HepG2 (cell line): ENCODE measurements around the gene NMNAT3. TPM values are rescaled to one million over a fixed set of nuclear protein-coding genes. Genes with fewer than 3 reads are reported as not detected.

Experiments
- ARNT ChIP-seq: fragments of 450-650 bp; IDR thresholded peaks from 2 replicates; pipeline ENCODE4 v1.6.1; 2017
- E2F2 ChIP-seq: sonication (generic); formaldehyde crosslinking; IDR thresholded peaks from 2 replicates; pipeline ENCODE4 v1.4.0; 2020; ENCODE audit warnings: missing genetic modification reagents, borderline replicate concordance
- GATAD1 ChIP-seq: IDR thresholded peaks from 2 replicates; pipeline ENCODE4 v1.6.1; 2016; ENCODE audit warnings: missing genetic modification reagents, missing compliant biosample characterization
- IKZF5 ChIP-seq: IDR thresholded peaks from 2 replicates; pipeline ENCODE4 v1.6.1; 2018; ENCODE audit warnings: missing genetic modification reagents, mild to moderate bottlenecking, missing compliant biosample characterization
- MAF1 ChIP-seq: sonication (generic); formaldehyde crosslinking; IDR thresholded peaks from 2 replicates; pipeline ENCODE4 v1.5.0; 2020; ENCODE audit warnings: missing genetic modification reagents, borderline replicate concordance
- NFATC3 ChIP-seq: sonication (generic); formaldehyde crosslinking; IDR thresholded peaks from 2 replicates; pipeline ENCODE4 v1.5.1; 2020; ENCODE audit warnings: mild to moderate bottlenecking, missing genetic modification reagents
- NFKB2 ChIP-seq: sonication (generic); formaldehyde crosslinking; IDR thresholded peaks from 2 replicates; pipeline ENCODE4 v1.4.0; 2020; ENCODE audit warnings: missing genetic modification reagents, borderline replicate concordance
- RAD51 ChIP-seq: fragments of 450-650 bp; IDR thresholded peaks from 2 replicates; pipeline ENCODE4 v1.6.1; 2016; ENCODE audit warnings: borderline replicate concordance
- SALL1 ChIP-seq: sonication (generic); formaldehyde crosslinking; IDR thresholded peaks from 2 replicates; pipeline ENCODE4 v1.8.0; 2022; ENCODE audit warnings: mild to moderate bottlenecking, missing genetic modification reagents
- SNAPC4 ChIP-seq: sonication (generic); formaldehyde crosslinking; IDR thresholded peaks from 2 replicates; pipeline ENCODE4 v1.4.0; 2020; ENCODE audit warnings: mild to moderate bottlenecking, missing genetic modification reagents
- TOPORS ChIP-seq: sonication (generic); formaldehyde crosslinking; IDR thresholded peaks from 2 replicates; pipeline ENCODE4 v1.8.0; 2023; ENCODE audit warnings: mild to moderate bottlenecking, missing genetic modification reagents
- ZFX ChIP-seq: sonication (generic); formaldehyde crosslinking; IDR thresholded peaks from 2 replicates; pipeline ENCODE4 v1.4.0; 2020; ENCODE audit warnings: mild to moderate bottlenecking, low read depth, missing genetic modification reagents, moderate library complexity
- ZNF20 ChIP-seq: sonication (generic); formaldehyde crosslinking; IDR thresholded peaks from 2 replicates; pipeline ENCODE4 v1.4.0; 2020; ENCODE audit warnings: mild to moderate bottlenecking, moderate library complexity, missing genetic modification reagents
- ZNF446 ChIP-seq: sonication (generic); formaldehyde crosslinking; IDR thresholded peaks from 2 replicates; pipeline ENCODE4 v1.5.0; 2020; ENCODE audit warnings: mild to moderate bottlenecking, missing genetic modification reagents
- ZNF609 ChIP-seq: sonication (generic); formaldehyde crosslinking; IDR thresholded peaks from 2 replicates; pipeline ENCODE4 v1.4.0; 2020; ENCODE audit warnings: mild to moderate bottlenecking, missing genetic modification reagents, borderline replicate concordance
- ZNF788 ChIP-seq: sonication (generic); formaldehyde crosslinking; IDR thresholded peaks from 2 replicates; pipeline ENCODE4 v1.5.0; 2020; ENCODE audit warnings: mild to moderate bottlenecking, missing genetic modification reagents, borderline replicate concordance
- ZNF839 ChIP-seq: sonication (generic); formaldehyde crosslinking; IDR thresholded peaks from 2 replicates; pipeline ENCODE4 v1.4.0; 2020; ENCODE audit warnings: missing genetic modification reagents, mild to moderate bottlenecking, borderline replicate concordance
- polyA plus RNA-seq, 8 experiments: library from polyadenylated mRNA; depleted of rRNA in 3 of 8; stranded (reverse) in 7 of 8; unstranded in 1 of 8; fragments of >200 nt; fragmentation: Illumina TruSeq in 4 of 8; extraction: Trizol in 4 of 8; gene quantifications; 2 replicates each; pipeline versions ENCODE4 v1.2.1 to v1.2.3, GENCODE V29; 2011 to 2016; ENCODE audit warnings: low read depth in 4 of 8, missing spikeins in 1 of 8, mixed read lengths in 1 of 8; ENCODE audit not compliant: insufficient read depth in 1 of 8
- total RNA-seq, 5 experiments: library from RNA; depleted of rRNA; stranded (reverse); fragments of >200 nt; fragmentation: Illumina TruSeq; extraction: Trizol; gene quantifications; 2 replicates each; pipeline ENCODE4 v1.2.3, GENCODE V29; 2016; ENCODE audit warnings: low read depth in 1 of 5

Gene NMNAT3
- total and polyA plus RNA-seq, 2 of the 13 experiments (the other 11 are each of a cell fraction or from before 2014, with no cell fraction given), result 6.1 to 7.0 TPM

DNA sequence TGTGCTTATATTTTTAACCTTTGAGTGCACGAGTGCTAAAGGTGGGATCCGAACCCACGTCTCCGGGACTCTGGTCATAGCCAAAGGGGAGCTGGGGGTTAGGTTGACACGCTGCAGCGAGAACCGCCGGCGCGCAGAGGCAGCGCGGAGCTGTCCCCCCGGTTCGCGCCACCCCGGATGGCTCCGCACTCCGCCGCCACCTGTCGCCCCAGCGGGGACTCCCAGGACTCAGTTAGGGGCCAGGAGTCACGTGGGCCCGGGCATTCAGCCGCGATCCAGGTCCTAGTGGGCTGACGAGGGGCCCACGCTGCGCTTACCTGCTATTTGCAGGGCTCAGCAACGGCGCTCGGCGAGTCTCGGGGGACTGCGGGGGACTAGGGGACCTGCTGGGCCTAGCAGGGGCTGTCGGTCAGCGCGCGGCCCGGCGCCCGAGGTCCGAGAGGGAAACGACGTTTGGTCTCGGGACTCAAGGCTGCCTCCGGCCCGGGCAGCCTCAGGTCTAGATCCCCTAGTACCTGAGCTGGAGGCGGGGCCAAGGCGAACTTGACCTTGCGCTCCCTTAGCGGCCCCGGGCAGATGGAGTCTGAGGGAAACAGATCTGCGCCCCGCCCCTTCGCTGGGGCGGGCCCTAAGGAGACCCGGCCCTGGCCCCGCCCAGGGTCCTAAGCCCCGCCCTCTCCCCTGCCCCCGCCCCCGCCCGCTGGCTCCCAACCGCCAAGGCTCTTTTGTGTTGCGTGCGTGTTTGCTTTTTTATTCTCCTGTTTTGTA lies at the start of gene NMNAT3 (continued):
- peak; percentile 90 for TF ChIP-seq ZFX
- TF ChIP-seq IKZF5 (CRISPR knock-in tag), result peak; percentile 47
- 0 out of 2 replicates have a peak, but pooled peaks have one; percentile 41 for TF ChIP-seq TOPORS (CRISPR knock-in tag)
- no peak for TF ChIP-seq ZNF839 (CRISPR knock-in tag)
- TF ChIP-seq ZNF446 (CRISPR knock-in tag), result no peak
- TF ChIP-seq RAD51, result peak; percentile 55; the same call in 1 of the 2 replicates
- TF ChIP-seq SNAPC4 (CRISPR knock-in tag), result no peak
- TF ChIP-seq GATAD1 (CRISPR knock-in tag), result no peak
- TF ChIP-seq MAF1 (CRISPR knock-in tag), result no peak
- no peak for TF ChIP-seq ZNF609 (CRISPR knock-in tag)
- TF ChIP-seq ARNT, result no peak
- peak; percentile 71; the same call in 1 of the 2 replicates for TF ChIP-seq ZNF788
- TF ChIP-seq E2F2 (CRISPR knock-in tag), result no peak
- no peak for TF ChIP-seq NFATC3
- no peak for TF ChIP-seq NFKB2 (CRISPR knock-in tag)
- TF ChIP-seq ZNF20 (CRISPR knock-in tag), result no peak
- TF ChIP-seq SALL1 (CRISPR knock-in tag), result peak; percentile 81; the same call in 1 of the 2 replicates
